Coronary artery (tissue), 2 donors: ENCODE data around the gene LZTR1.

Source experiments
- DNase-seq: peaks from one replicate; pipeline ENCODE4 v3.0.0-alpha.2; 2017; ENCODE audit warnings: low spot score
- H3K27ac ChIP-seq, 2 donors: fragments of 200-600 bp; sonication (generic); one replicate each; pipeline ENCODE4 v1.5.1; 2016 to 2019
- H3K4me3 ChIP-seq: fragments of 200-600 bp; sonication (generic); 2 replicates; pipeline ENCODE4 v1.5.1; 2016; ENCODE audit warnings: mild to moderate bottlenecking, moderate library complexity
- CTCF ChIP-seq: fragments of 200-600 bp; sonication (generic); IDR thresholded peaks from one replicate; pipeline ENCODE4 v1.5.1; 2019; ENCODE audit warnings: antibody characterized with exemption

LZTR1 gene

GRCh38 chr22:20952544-20953341, 29.4 kb upstream of the LZTR1 start:
- no peak for TF ChIP-seq CTCF
- DNase-seq, result no peak
- Histone ChIP-seq H3K4me3 (no peak overlapping the region), H3K27ac (no peak overlapping the region)

- no peak overlapping the region for H3K27ac ChIP-seq
- no peak overlapping the region for H3K4me3 ChIP-seq
- TF ChIP-seq CTCF, result no peak
- DNase-seq, result no peak
Observed at GRCh38 chr22:20953342-20953608, 28.8 kb upstream of the LZTR1 start.

GRCh38 chr22:20953668-20954500, 28.2 kb upstream of the LZTR1 start:
- Histone ChIP-seq H3K27ac (peak overlapping the region in 1 of 2 donors; percentile 10), H3K4me3 (no peak overlapping the region)
- no peak for DNase-seq
- TF ChIP-seq CTCF, result no peak

GRCh38 chr22:20955548-20955947, 26.5 kb upstream of the LZTR1 start:
- no peak for DNase-seq
- TF ChIP-seq CTCF, result no peak
- H3K27ac ChIP-seq, result no peak overlapping the region
- no peak overlapping the region for H3K4me3 ChIP-seq

- TF ChIP-seq CTCF, result no peak
- no peak for DNase-seq
- Histone ChIP-seq H3K27ac (no peak overlapping the region), H3K4me3 (peak overlapping the region; percentile 68)
Observed at GRCh38 chr22:20956258-20957101, 25.6 kb upstream of the LZTR1 start.

GRCh38 chr22:20957102-20957682, 24.9 kb upstream of the LZTR1 start:
- Histone ChIP-seq H3K27ac (peak overlapping the region in 1 of 2 donors; percentile 43), H3K4me3 (peak overlapping the region; percentile 68)
- no peak for TF ChIP-seq CTCF
- no peak for DNase-seq
